Esophagus muscularis mucosa (tissue), 4 donors: ENCODE results near the gene JPT1. TPM values are rescaled to one million over a fixed set of nuclear protein-coding genes. Genes with fewer than 3 reads are reported as not detected.

Experiments
- DNase-seq: peaks from one replicate; pipeline ENCODE4 v3.0.0-alpha.2; 2017; ENCODE audit errors: extremely low spot score
- H3K27ac ChIP-seq, 4 donors: fragments of 200-600 bp; sonication (generic); replicated peaks in 1 of 4; 1 replicate in 3 of 4; 2 replicates in 1 of 4; pipeline ENCODE4 v1.5.1; 2016 to 2019; ENCODE audit warnings: mild to moderate bottlenecking in 1 of 4
- H3K27me3 ChIP-seq, 4 donors: fragments of 200-600 bp; sonication (generic); one replicate each; pipeline versions ENCODE4 v1.5.1 to v1.6.0; 2016 to 2019
- H3K36me3 ChIP-seq, 4 donors: fragments of 200-600 bp; sonication (generic); one replicate each; pipeline ENCODE4 v1.5.1; 2016 to 2019
- H3K4me1 ChIP-seq, 4 donors: fragments of 200-600 bp; sonication (generic); one replicate each; pipeline ENCODE4 v1.5.1; 2016 to 2019
- H3K4me3 ChIP-seq, 4 donors: fragments of 200-600 bp; sonication (generic); 1 replicate in 2 of 4; 2 replicates in 2 of 4; pipeline ENCODE4 v1.5.1; 2016 to 2019; ENCODE audit warnings: mild to moderate bottlenecking in 4 of 4, moderate library complexity in 1 of 4
- H3K9me3 ChIP-seq, 4 donors: fragments of 200-600 bp; sonication (generic); 1 replicate in 3 of 4; 2 replicates in 1 of 4; pipeline ENCODE4 v1.5.1; 2016 to 2019
- CTCF ChIP-seq, 3 experiments: fragments of 200-600 bp in 2 of 3; fragments of 450-650 bp in 1 of 3; sonication (generic) in 2 of 3; IDR thresholded peaks; one replicate each; pipeline ENCODE4 v1.5.1; 2017 to 2019; ENCODE audit warnings: antibody characterized with exemption in 3 of 3, mild to moderate bottlenecking in 2 of 3, moderate library complexity in 1 of 3
- EP300 ChIP-seq: sonication (generic); formaldehyde crosslinking; IDR thresholded peaks from one replicate; pipeline ENCODE4 v1.6.1; 2017; ENCODE audit warnings: antibody characterized with exemption
- POLR2A ChIP-seq: fragments of 450-650 bp; IDR thresholded peaks from one replicate; pipeline ENCODE4 v1.6.1; 2017; ENCODE audit warnings: antibody characterized with exemption, moderate library complexity, mild to moderate bottlenecking, low read depth
- POLR2AphosphoS5 ChIP-seq, 2 donors: sonication (generic); formaldehyde crosslinking; IDR thresholded peaks; one replicate each; pipeline ENCODE4 v1.6.1; 2017; ENCODE audit warnings: antibody characterized with exemption in 2 of 2
- WGBS: methylation state at CpG from one replicate; pipeline ENCODE4 v1.1.5; 2018; 5-methylcytosine and 5-hydroxymethylcytosine counted together
- intact Hi-C: fragments of 100-400 bp; cut with DNase I; formaldehyde crosslinking; loops from one replicate; pipeline ENCODE4 v1.15.1; 2023
- total RNA-seq, 4 donors: library from RNA; depleted of rRNA; stranded (reverse); fragments of >200 nt; gene quantifications; one replicate each; pipeline versions ENCODE4 v1.1.0 to v1.2.1, GENCODE V29; 2016

Gene JPT1
- total RNA-seq, 4 donors from 2014 or later: 5.4 to 24.2 (median 18.4) TPM

DNA sequence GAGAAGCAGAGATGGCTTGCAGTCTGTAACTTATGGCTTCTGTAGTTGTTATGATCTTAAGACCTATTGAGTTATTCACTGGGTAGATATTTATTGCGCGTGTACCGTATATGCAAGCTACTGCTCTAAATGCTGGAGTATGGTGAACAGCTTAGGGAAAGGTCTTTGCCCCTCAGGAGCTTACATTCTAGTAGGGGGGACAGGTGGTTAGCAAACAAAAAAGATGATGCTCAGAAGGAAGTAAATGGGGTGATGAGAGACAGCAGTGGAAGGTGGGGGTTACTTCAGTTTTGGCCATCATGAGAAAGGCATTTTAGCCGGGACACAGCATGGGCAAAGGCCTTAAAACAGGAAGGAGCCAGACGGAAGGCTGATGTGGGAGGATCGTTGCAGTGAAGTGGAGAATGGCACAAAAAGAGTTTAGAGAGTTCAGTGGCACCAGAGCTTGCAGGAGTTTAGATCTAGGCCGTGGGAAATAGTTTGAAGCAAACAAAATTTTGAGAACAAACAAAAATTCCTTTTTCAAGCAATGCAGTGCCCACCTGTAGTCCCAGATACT lies 42.5 kb downstream of the JPT1 start:
- no peak for DNase-seq
- Histone ChIP-seq H3K27ac (no peak overlapping the region), H3K4me1 (peaks cover 32 to 62% (median 50%) of the 10 kb centered on the region in 4 donors), H3K27me3 (no peaks in the 10 kb centered on the region), H3K4me3 (no peak overlapping the region), H3K36me3 (peaks cover 0 to 6% (median 4%) of the 10 kb centered on the region in 4 donors), H3K9me3 (no peaks in the 10 kb centered on the region)
- intact Hi-C loops: no loop called here
- TF ChIP-seq CTCF (IDR thresholded peaks at IDR 0.05) (no peak), POLR2A (no peak), EP300 (no peak), POLR2AphosphoS5 (IDR thresholded peaks at IDR 0.05) (no peak)
- 79% methylated on average over 7 of the region's 7 CpGs for WGBS

GRCh38 chr17:75110234-75110937 lies 43.9 kb downstream of the JPT1 start:
- H3K36me3 ChIP-seq: no peaks in the 10 kb centered on the region
- H3K4me1 ChIP-seq: peaks cover 32 to 55% (median 44%) of the 10 kb centered on the region in 4 donors
- H3K9me3 ChIP-seq: no peaks in the 10 kb centered on the region
- WGBS: 38% methylated on average over 23 of the region's 40 CpGs
- peak overlapping the region; percentile 67 to 81 (median 74) for H3K27ac ChIP-seq
- no peak for TF ChIP-seq POLR2A
- TF ChIP-seq EP300: no peak
- no peak for TF ChIP-seq CTCF (IDR thresholded peaks at IDR 0.05)
- no peak for TF ChIP-seq POLR2AphosphoS5 (IDR thresholded peaks at IDR 0.05)
- H3K27me3 ChIP-seq: no peaks in the 10 kb centered on the region
- no peak for DNase-seq
- intact Hi-C loops: no loop called here
- H3K4me3 ChIP-seq: peak overlapping the region; percentile 74 to 93 (median 83)

GRCh38 chr17:75109407-75110233 lies 44.7 kb downstream of the JPT1 start, which contains the start of gene ARMC7:
ARMC7 (plus strand) TSS chr17:75109969; CDS start chr17:75110289, 320 bp downstream.
- H3K27ac ChIP-seq: peak within 1 kb of the TSS; percentile 67 to 81 (median 74)
- no peaks in the 10 kb centered on the region for H3K27me3 ChIP-seq
- peak in 1 of 3 experiments; percentile 30 for TF ChIP-seq CTCF (IDR thresholded peaks at IDR 0.05)
- TF ChIP-seq POLR2AphosphoS5 (IDR thresholded peaks at IDR 0.05): peak; percentile 86
- no peak for TF ChIP-seq EP300
- TF ChIP-seq POLR2A: peak; percentile 66
- no peaks in the 10 kb centered on the region for H3K36me3 ChIP-seq
- peaks cover 27 to 47% (median 36%) of the 10 kb centered on the region in 4 donors for H3K4me1 ChIP-seq
- no peaks in the 10 kb centered on the region for H3K9me3 ChIP-seq
- WGBS: 0% methylated on average over 41 of the region's 68 CpGs
- peak; percentile 95 for DNase-seq
- peak within 1 kb of the TSS; percentile 74 to 93 (median 83) for H3K4me3 ChIP-seq
- intact Hi-C loops: loop anchor here (10.0 kb wide), 1 partner anchor 135 kb away; the partner anchor contains the start of gene HID1

DNA sequence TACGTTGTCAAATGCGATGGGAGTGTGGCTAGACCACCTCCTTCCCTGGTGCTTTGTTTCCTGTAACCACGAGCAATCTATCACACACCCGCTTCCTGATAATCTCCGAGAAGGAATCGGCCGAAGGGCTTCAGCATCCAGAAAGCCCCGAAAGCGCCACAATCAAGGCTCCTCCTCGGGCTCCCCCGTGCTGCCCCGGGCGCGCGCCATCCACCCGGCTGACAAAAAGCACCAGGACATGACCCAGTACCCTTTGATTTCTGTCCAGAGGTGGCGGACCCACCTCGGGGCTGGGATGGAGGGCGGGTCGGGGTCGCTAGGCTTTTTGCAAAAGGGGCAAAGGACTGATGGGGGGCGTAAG lies 45.3 kb downstream of the JPT1 start:
- intact Hi-C loops: loop anchor here (10.0 kb wide), 1 partner anchor 134 kb away; the partner anchor contains the start of gene HID1
- 13% methylated on average over 21 of the region's 22 CpGs for WGBS
- peak overlapping the region in 1 of 4 donors; percentile 76 for H3K27ac ChIP-seq

More for the DNA sequence above, 45.3 kb downstream of the JPT1 start:
- no peak for TF ChIP-seq POLR2AphosphoS5 (IDR thresholded peaks at IDR 0.05)
- TF ChIP-seq CTCF (IDR thresholded peaks at IDR 0.05): no peak
- no peak for TF ChIP-seq EP300
- TF ChIP-seq POLR2A: no peak
- Histone ChIP-seq H3K9me3 (no peaks in the 10 kb centered on the region), H3K4me3 (peak overlapping the region; percentile 74 to 93 (median 83)), H3K36me3 (no peaks in the 10 kb centered on the region), H3K27me3 (no peaks in the 10 kb centered on the region), H3K4me1 (peaks cover 23 to 42% (median 31%) of the 10 kb centered on the region in 4 donors)
- no peak for DNase-seq
